ENCODE results near the gene RPUSD1. TPM values are rescaled to one million over a fixed set of nuclear protein-coding genes. Genes with fewer than 3 reads are reported as not detected.
A peak's percentile ranks its signal among the peaks of the same experiment; 100 is the strongest.

The RPUSD1 gene
- total RNA-seq, 3 donors from 2014 or later (not counting 1 experiment from before 2014, with no cell fraction given), result 20.8 to 31.7 (median 29.6) TPM

DNA sequence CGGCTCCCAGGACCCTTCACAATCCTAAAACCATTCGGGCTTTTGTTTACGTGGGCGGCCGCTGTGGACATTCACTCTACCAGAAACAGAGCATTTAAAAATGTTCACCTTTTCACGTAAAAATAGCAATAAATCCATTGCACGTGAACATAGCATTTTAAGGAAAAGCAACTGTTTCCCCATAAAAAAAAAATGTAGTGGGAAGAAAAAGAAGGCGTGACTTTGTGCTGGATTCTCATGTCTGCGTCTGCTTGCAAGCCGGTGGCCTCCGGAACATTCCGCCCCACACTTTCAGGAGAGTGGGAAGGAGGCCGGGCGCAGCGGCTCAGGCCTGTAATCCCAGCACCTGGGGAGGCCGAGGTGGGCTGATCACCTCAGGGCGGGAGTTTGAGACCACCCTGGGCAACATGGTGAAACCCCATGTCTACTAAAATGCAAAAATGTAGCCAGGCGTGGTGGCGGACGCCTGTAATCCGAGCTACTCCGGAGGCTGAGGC is 25.8 kb upstream of the RPUSD1 start:
- Mint-ChIP-seq H3K27ac (no peak overlapping the region), H3K36me3 (no peaks in the 10 kb centered on the region), H3K4me1 (peaks cover 0 to 5% of the 10 kb centered on the region in 2 donors), H3K9me3 (no peaks in the 10 kb centered on the region), H3K27me3 (ENCODE audit: low read depth in 2 of 2) (peaks cover 13 to 19% of the 10 kb centered on the region in 2 donors), H3K4me3 (no peak overlapping the region)
- Histone ChIP-seq H3K4me1 (ENCODE audit: control insufficient read depth, insufficient read depth, low read length) (peaks cover 4% of the 10 kb centered on the region), H3K27me3 (ENCODE audit: control insufficient read depth, insufficient read depth, low read length) (peaks cover 16% of the 10 kb centered on the region), H3K4me3 (ENCODE audit: low read length) (no peak overlapping the region), H3K9me3 (ENCODE audit: control insufficient read depth, insufficient read depth, low read length) (no peaks in the 10 kb centered on the region), H3K27ac (ENCODE audit: low read length) (no peak overlapping the region), H3K36me3 (ENCODE audit: control insufficient read depth, insufficient read depth, low read length) (no peaks in the 10 kb centered on the region)
- intact Hi-C loops (cut with micrococcal nuclease), result no loop called here
- TF ChIP-seq, protein P1, sequence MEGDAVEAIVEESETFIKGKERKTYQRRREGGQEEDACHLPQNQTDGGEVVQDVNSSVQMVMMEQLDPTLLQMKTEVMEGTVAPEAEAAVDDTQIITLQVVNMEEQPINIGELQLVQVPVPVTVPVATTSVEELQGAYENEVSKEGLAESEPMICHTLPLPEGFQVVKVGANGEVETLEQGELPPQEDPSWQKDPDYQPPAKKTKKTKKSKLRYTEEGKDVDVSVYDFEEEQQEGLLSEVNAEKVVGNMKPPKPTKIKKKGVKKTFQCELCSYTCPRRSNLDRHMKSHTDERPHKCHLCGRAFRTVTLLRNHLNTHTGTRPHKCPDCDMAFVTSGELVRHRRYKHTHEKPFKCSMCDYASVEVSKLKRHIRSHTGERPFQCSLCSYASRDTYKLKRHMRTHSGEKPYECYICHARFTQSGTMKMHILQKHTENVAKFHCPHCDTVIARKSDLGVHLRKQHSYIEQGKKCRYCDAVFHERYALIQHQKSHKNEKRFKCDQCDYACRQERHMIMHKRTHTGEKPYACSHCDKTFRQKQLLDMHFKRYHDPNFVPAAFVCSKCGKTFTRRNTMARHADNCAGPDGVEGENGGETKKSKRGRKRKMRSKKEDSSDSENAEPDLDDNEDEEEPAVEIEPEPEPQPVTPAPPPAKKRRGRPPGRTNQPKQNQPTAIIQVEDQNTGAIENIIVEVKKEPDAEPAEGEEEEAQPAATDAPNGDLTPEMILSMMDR (IDR thresholded peaks at IDR 0.05), result no peak
- no peak for DNase-seq
- 66% methylated on average over 21 of the region's 22 CpGs for WGBS (ENCODE audit: insufficient coverage)
- ATAC-seq, result no peak

DNA sequence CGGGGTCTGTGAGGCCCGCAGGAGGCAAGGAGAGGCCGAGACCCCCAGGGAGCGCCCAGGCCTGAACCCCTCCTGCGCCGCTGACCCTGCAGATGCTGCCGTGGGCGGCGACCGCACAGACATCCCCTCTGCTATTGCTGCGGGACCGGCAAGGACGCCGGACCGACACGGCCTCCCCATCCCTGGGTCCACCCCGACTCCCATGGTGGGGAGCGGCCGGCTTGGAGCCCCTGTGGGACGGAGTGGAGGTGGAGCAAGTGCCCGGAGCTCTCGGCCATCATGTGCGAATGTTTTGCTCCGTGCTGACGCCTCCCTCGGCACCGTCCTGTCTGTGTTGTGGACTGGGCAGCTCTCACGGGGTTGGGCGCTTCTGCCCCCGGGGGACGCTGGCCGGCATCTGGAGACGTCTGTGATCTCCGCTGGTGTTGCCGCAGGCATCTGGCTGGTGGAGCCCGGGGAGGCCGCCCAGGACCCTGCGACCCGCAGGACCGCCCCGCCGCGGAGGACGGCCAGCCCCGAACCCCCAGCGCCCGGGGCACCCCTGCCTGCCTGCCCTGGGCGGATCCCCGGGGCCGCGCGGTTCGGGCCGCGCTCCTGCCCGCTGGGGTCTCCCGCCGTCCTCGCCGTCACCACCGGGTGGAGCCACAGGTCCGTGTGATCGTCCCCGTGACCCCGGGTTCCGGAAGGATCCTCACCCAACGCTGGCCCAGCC is 25.2 kb upstream of the RPUSD1 start:
- Mint-ChIP-seq H3K27ac (no peak overlapping the region), H3K9me3 (no peaks in the 10 kb centered on the region), H3K4me3 (no peak overlapping the region), H3K27me3 (ENCODE audit: low read depth in 2 of 2) (peaks cover 13 to 19% of the 10 kb centered on the region in 2 donors), H3K4me1 (peaks cover 4 to 9% of the 10 kb centered on the region in 2 donors), H3K36me3 (no peaks in the 10 kb centered on the region)
- DNase-seq (peak in 1 of 2 donors; percentile 69), ATAC-seq (peak in 2 of 3 donors; percentile 50 to 65)
- TF ChIP-seq, protein P1 (IDR thresholded peaks at IDR 0.05), result no peak
- no peaks in the 10 kb centered on the region for H3K36me3 ChIP-seq (ENCODE audit: control insufficient read depth, insufficient read depth, low read length)
- WGBS (ENCODE audit: insufficient coverage), result 13% methylated on average over 67 of the region's 67 CpGs
- no peak overlapping the region for H3K27ac ChIP-seq (ENCODE audit: low read length)
- no peak overlapping the region for H3K4me3 ChIP-seq (ENCODE audit: low read length)
- peaks cover 9% of the 10 kb centered on the region for H3K4me1 ChIP-seq (ENCODE audit: control insufficient read depth, insufficient read depth, low read length)
- peaks cover 16% of the 10 kb centered on the region for H3K27me3 ChIP-seq (ENCODE audit: control insufficient read depth, insufficient read depth, low read length)
- intact Hi-C loops (cut with micrococcal nuclease), result no loop called here
- H3K9me3 ChIP-seq (ENCODE audit: control insufficient read depth, insufficient read depth, low read length), result no peaks in the 10 kb centered on the region

DNA sequence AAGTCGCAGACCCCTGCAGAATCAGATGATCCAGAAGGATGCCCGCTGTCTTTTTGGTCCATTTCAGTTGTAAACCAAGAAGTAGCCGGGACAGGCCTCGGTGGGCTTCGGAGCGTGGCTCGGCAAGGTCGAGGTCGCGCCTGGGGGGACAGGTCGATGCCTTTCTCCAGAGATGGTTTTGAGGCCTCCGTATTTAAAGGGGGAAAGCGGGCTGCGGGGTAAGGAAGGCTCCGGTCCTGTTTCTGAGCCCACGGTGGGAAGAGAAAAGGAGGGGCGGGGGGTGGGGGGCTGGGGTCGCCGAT is 19.9 kb upstream of the RPUSD1 start:
- H3K9me3 Mint-ChIP-seq, result no peaks in the 10 kb centered on the region
- intact Hi-C loops (cut with micrococcal nuclease), result no loop called here
- peak overlapping the region; percentile 96 for H3K4me3 Mint-ChIP-seq
- no peaks in the 10 kb centered on the region for H3K9me3 ChIP-seq (ENCODE audit: control insufficient read depth, insufficient read depth, low read length)
- no peaks in the 10 kb centered on the region for H3K36me3 ChIP-seq (ENCODE audit: control insufficient read depth, insufficient read depth, low read length)
- TF ChIP-seq, protein P1 (IDR thresholded peaks at IDR 0.05), result no peak
- peaks cover 4% of the 10 kb centered on the region for H3K27me3 ChIP-seq (ENCODE audit: control insufficient read depth, insufficient read depth, low read length)
- peak overlapping the region; percentile 79 for H3K4me3 ChIP-seq (ENCODE audit: low read length)
- H3K27ac Mint-ChIP-seq, result peak overlapping the region; percentile 92 to 96
- H3K27ac ChIP-seq (ENCODE audit: low read length), result peak overlapping the region; percentile 86
- peaks cover 12 to 14% of the 10 kb centered on the region in 2 donors for H3K4me1 Mint-ChIP-seq
- ATAC-seq, result no peak
- H3K27me3 Mint-ChIP-seq (ENCODE audit: low read depth in 2 of 2), result peaks cover 11% of the 10 kb centered on the region in 2 donors
- DNase-seq, result no peak
- peaks cover 21% of the 10 kb centered on the region for H3K4me1 ChIP-seq (ENCODE audit: control insufficient read depth, insufficient read depth, low read length)
- no peaks in the 10 kb centered on the region for H3K36me3 Mint-ChIP-seq
- WGBS (ENCODE audit: insufficient coverage), result 29% methylated on average over 19 of the region's 19 CpGs
